Fibroblast of lung (primary cell): Measurements from ENCODE around the gene C2orf81.
A peak's percentile ranks its signal among the peaks of the same experiment; 100 is the strongest.

Experiments used
- CTCF ChIP-seq, 2 donors: IDR thresholded peaks in 1 of 2; conservative IDR thresholded peaks in 1 of 2; 1 replicate in 1 of 2; 2 replicates in 1 of 2; pipeline ENCODE4 v1.5.1; 2011 to 2012; ENCODE audit warnings: low read length in 2 of 2, control low read depth in 1 of 2, inconsistent platforms in 1 of 2, low read depth in 1 of 2, mild to moderate bottlenecking in 1 of 2
- EZH2 ChIP-seq: IDR thresholded peaks from 2 replicates; pipeline ENCODE4 v1.5.1; 2012; ENCODE audit warnings: low read length, control low read depth, mild to moderate bottlenecking; ENCODE audit errors: missing control alignments

DNA sequence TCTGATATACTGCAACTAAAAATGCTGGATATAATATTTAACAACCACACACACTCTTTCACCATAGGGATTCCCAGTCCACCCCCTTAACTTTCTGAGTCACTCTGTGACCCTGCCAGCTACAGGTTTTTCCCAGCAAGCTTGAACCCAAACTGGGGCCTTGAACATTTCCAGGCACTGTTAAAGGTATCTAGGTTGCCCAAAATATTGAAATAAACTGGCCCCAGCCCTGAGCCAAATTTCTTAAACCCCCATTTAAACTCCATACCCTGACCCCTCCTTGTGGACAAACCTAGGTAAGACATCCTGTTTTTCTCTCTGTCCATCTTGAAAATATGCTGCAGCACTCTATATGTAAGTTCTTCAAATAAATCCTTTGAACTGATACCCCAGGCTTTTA, 21.6 kb downstream of the C2orf81 start:
- peak; percentile 49 to 71 for TF ChIP-seq CTCF (conservative IDR thresholded peaks at IDR 0.05 in 1 of 2, IDR thresholded peaks at IDR 0.05 in 1 of 2; ENCODE audit: low read depth in 1 of 2, low read length in 2 of 2)
- TF ChIP-seq EZH2, result no peak
